Left lung (tissue), 10 donors: ENCODE data around the gene UAP1L1. TPM values are rescaled to one million over a fixed set of nuclear protein-coding genes. Genes with fewer than 3 reads are reported as not detected.

Experiments used
- ATAC-seq: fragments of 200-7000 bp; cut with Tn5 transposase; one replicate; pipeline ENCODE4 v1.9.1; 2020; ENCODE audit warnings: moderate library complexity
- DNase-seq, 4 donors: peaks; one replicate each; pipeline ENCODE4 v3.0.0-alpha.2; 2013 to 2020
- H3K27ac ChIP-seq, 2 donors: fragments of 200-600 bp; sonication (generic) in 1 of 2; one replicate each; pipeline versions ENCODE4 v1.5.0 to v1.8.0; 2020 to 2021
- H3K27me3 ChIP-seq, 2 donors: fragments of 200-600 bp; sonication (generic) in 1 of 2; one replicate each; pipeline versions ENCODE4 v1.5.0 to v1.8.0; 2020 to 2021
- H3K36me3 ChIP-seq, 2 donors: fragments of 200-600 bp; sonication (generic) in 1 of 2; one replicate each; pipeline versions ENCODE4 v1.5.0 to v1.8.0; 2020 to 2021
- H3K4me1 ChIP-seq, 2 donors: fragments of 200-600 bp; one replicate each; pipeline ENCODE4 v1.8.0; 2021
- H3K4me3 ChIP-seq, 2 donors: fragments of 200-600 bp; sonication (generic) in 1 of 2; one replicate each; pipeline versions ENCODE4 v1.5.0 to v1.8.0; 2020 to 2021; ENCODE audit warnings: mild to moderate bottlenecking in 1 of 2
- H3K9me3 ChIP-seq, 2 donors: fragments of 200-600 bp; sonication (generic) in 1 of 2; one replicate each; pipeline versions ENCODE4 v1.5.0 to v1.8.0; 2020 to 2021
- intact Hi-C, 2 donors: fragments of 100-400 bp; cut with DNase I; formaldehyde crosslinking; loops; one replicate each; pipeline versions ENCODE4 v1.11.2 to v1.14.2; 2022
- polyA plus RNA-seq, 6 donors: library from polyadenylated mRNA; unstranded; fragments of 120-200 nt; gene quantifications; one replicate each; pipeline ENCODE4 v1.2.1, GENCODE V29; 2013; ENCODE audit not compliant: insufficient read length in 6 of 6
- total RNA-seq, 2 donors: library from RNA; stranded (reverse); fragmentation: NEBNext Ultra II Directional; extraction: Animal tissue kit (Norgen Biotek cat#: 25700); gene quantifications; one replicate each; pipeline ENCODE4 v1.2.1, GENCODE V29; 2021
- TF ChIP-seq, protein P1 (sequence below), 2 donors: fragments of 200-600 bp; sonication (generic) in 1 of 2; IDR thresholded peaks; one replicate each; pipeline versions ENCODE4 v1.5.0 to v1.8.0; 2021; ENCODE audit warnings: antibody characterized with exemption in 2 of 2
- donor health status: DM: no; HTN: yes; CAD: no.
- donor health status: DM: no; HTN: no; CAD: no.

UAP1L1 gene
- total and polyA plus RNA-seq, 8 donors = 4.6 to 43.1 (median 6.8) TPM

DNA sequence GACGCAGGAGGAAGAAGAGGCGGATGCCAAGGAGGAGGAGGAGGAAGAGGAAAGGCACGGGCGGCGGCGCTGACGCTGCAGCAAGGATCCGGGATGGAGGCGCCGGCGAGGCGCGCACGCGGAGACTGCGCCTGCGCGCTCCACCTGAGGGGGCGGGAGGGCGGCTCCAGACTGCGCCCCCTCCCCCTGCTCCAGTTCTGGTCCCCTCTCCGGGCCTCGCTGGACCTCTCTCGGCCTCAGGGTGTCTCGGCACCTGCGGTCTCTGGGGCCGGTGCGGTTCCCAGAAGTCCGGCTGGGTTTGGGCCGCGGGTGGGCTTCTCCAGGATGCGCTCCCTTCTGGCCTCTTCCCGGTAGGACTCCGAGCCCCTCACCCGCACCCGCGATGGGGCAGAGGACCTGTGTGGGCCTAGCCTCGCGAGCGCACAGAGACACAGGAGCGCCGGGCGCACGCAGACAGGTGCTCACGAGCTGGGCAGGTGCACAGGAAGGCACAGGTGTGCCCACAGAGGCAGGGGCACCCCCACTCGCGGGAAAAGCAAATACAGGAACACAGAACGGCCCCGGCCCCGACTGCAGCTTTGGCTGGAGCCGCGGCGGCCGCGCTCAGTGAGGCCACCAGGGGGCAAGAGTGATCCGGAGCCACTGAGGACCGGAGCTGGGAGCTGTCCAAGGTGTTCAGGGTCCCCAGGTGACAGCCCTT lies 31.1 kb upstream of the UAP1L1 start, which contains the start of gene NPDC1:
TSS of gene NPDC1 (minus strand) at position 90 of the 700 bp plus-strand sequence. CDS start 188 bp downstream, outside the sequence.
- intact Hi-C loops = no loop called here
- H3K4me1 ChIP-seq = peaks cover 19 to 40% of the 10 kb centered on the region in 2 donors
- DNase-seq (peak; percentile 47 to 93 (median 80)), ATAC-seq (peak; percentile 87)
- peaks cover 27 to 86% of the 10 kb centered on the region in 2 donors for H3K27me3 ChIP-seq
- H3K36me3 ChIP-seq = no peaks in the 10 kb centered on the region
- TF ChIP-seq, protein P1, sequence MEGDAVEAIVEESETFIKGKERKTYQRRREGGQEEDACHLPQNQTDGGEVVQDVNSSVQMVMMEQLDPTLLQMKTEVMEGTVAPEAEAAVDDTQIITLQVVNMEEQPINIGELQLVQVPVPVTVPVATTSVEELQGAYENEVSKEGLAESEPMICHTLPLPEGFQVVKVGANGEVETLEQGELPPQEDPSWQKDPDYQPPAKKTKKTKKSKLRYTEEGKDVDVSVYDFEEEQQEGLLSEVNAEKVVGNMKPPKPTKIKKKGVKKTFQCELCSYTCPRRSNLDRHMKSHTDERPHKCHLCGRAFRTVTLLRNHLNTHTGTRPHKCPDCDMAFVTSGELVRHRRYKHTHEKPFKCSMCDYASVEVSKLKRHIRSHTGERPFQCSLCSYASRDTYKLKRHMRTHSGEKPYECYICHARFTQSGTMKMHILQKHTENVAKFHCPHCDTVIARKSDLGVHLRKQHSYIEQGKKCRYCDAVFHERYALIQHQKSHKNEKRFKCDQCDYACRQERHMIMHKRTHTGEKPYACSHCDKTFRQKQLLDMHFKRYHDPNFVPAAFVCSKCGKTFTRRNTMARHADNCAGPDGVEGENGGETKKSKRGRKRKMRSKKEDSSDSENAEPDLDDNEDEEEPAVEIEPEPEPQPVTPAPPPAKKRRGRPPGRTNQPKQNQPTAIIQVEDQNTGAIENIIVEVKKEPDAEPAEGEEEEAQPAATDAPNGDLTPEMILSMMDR (IDR thresholded peaks at IDR 0.05) = peak; percentile 77 to 87
- peak within 1 kb of the TSS; percentile 39 to 65 for H3K27ac ChIP-seq
- H3K9me3 ChIP-seq = no peaks in the 10 kb centered on the region
- peak within 1 kb of the TSS; percentile 40 to 53 for H3K4me3 ChIP-seq

DNA sequence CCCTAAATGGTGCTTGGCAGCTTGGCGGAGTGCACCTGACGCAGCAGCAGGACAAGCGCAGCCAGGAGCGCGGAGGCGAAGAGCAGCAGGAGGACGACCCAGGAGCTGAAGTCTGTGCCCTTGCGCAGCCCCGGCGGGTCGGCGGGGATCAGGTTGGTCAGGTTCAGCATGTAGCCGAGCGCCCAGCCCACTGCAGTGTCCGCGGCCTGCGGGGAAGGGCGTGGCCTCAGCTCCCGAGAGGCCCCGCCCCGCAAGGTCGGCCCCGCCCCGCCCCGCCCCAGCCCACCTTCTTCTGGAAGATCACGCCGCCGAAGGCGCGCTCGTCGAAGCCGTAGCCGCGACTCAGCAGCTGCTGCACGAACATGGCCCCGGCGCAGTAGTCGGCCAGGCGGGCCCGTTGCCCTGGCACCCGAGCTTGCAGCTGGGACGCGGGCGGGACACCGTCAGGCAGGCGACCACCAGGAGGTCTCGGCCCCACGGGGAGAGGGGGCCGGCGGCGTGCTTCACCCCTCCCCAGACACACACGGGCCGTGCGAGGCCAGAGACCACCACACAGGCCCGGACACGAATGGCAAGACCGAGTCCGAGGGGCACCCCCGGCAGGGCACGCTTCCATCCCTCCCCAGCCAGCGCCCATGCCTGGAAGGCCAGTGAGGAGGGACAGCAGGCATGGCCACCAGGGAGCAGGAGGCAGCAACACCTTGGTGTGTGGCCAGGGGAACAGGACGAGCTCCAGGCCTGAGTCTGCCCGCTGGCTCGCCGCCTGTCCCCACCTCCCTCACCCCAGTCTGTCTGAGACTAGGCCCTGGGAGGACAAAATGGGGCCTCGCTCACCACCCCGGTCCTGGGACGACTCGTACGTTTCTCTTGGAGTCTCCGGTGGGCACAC lies 28.4 kb upstream of the UAP1L1 start:
- no peak overlapping the region for H3K4me3 ChIP-seq
- no peaks in the 10 kb centered on the region for H3K9me3 ChIP-seq
- TF ChIP-seq, protein P1 (IDR thresholded peaks at IDR 0.05) = no peak
- H3K27me3 ChIP-seq = peaks cover 42 to 100% of the 10 kb centered on the region in 2 donors
- peaks cover 19 to 48% of the 10 kb centered on the region in 2 donors for H3K4me1 ChIP-seq
- H3K27ac ChIP-seq = no peak overlapping the region
- intact Hi-C loops = no loop called here
- DNase-seq (no peak), ATAC-seq (no peak)
- no peaks in the 10 kb centered on the region for H3K36me3 ChIP-seq

DNA sequence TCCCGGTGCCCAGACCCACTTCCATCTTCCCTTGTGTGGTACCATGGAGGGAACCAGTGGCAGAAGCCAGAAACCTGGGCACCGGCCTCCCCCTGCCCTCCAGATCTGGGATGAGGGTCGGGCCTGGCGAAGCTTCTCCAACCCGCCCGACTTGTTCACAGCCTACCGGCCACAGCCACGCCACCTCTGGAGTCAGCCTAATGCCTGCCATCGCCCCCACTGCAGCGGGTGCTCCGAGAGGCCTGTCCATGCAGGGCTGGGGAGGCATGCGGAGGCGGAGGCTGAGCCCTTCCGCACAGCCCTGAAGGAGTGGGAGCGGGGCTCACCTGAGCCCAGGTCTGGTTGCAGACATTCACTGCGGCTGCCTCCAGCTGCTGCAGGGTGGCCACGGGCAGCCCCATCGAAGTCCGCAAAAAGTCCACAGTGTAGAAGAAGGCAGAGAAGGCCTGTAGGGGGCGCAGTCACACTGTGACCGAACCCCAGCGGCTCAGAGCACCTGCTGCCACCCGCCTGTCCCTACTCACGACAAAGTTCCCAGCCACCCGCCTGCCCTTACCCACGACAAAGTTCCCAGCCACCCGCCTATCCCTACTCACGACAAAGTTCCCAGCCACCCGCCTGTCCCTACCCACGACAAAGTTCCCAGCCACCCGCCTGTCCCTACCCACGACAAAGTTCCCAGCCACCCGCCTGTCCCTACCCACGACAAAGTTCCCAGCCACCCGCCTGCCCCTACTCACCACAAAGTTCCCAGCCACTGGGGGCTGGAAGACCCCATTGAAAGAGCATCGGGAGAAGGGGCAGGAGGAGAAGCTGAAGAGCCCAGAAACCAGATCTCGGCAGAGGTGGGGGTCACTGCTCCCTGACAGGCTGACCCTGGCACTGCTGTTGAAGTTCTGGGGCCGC lies 27.5 kb upstream of the UAP1L1 start:
- Histone ChIP-seq H3K27me3 (peaks cover 42 to 100% of the 10 kb centered on the region in 2 donors), H3K36me3 (no peaks in the 10 kb centered on the region), H3K27ac (no peak overlapping the region), H3K9me3 (no peaks in the 10 kb centered on the region), H3K4me3 (no peak overlapping the region), H3K4me1 (peaks cover 13 to 47% of the 10 kb centered on the region in 2 donors)
- intact Hi-C loops = no loop called here
- TF ChIP-seq, protein P1 (IDR thresholded peaks at IDR 0.05) = peak; percentile 45 to 57
- DNase-seq (no peak), ATAC-seq (peak; percentile 16)

DNA sequence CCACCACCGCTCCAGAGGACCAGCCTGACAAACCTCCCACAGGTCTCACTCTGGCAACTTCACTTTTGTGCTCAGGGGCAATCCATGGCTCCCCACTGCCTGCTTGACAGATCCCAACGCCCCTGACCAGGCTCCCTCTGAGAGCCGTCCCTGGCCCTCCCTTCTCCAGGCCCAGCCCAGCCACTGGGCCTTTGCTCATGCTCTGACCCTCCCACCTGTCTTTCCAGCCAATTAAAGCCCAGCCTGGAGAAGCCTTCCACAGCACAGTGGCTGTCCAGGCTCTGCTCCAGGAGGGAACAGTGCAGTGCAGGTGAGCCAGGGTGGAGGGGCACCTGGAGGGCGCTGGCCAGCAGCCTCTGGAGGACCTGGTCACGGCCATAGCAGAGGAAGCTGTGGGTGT lies 26.7 kb upstream of the UAP1L1 start:
- Histone ChIP-seq H3K36me3 (no peaks in the 10 kb centered on the region), H3K4me3 (no peak overlapping the region), H3K27ac (no peak overlapping the region), H3K27me3 (peaks cover 42 to 100% of the 10 kb centered on the region in 2 donors), H3K9me3 (no peaks in the 10 kb centered on the region), H3K4me1 (peaks cover 13 to 47% of the 10 kb centered on the region in 2 donors)
- ATAC-seq (no peak), DNase-seq (no peak)
- intact Hi-C loops = no loop called here
- TF ChIP-seq, protein P1 (IDR thresholded peaks at IDR 0.05) = no peak
